Esophagus muscularis mucosa (tissue), 4 donors: Measurements from ENCODE around the gene CKB. TPM values are rescaled to one million over a fixed set of nuclear protein-coding genes. Genes with fewer than 3 reads are reported as not detected.

Experiments
- DNase-seq: peaks from one replicate; pipeline ENCODE4 v3.0.0-alpha.2; 2017; ENCODE audit errors: extremely low spot score
- H3K27ac ChIP-seq, 4 donors: fragments of 200-600 bp; sonication (generic); replicated peaks in 1 of 4; 1 replicate in 3 of 4; 2 replicates in 1 of 4; pipeline ENCODE4 v1.5.1; 2016 to 2019; ENCODE audit warnings: mild to moderate bottlenecking in 1 of 4
- H3K27me3 ChIP-seq, 4 donors: fragments of 200-600 bp; sonication (generic); one replicate each; pipeline versions ENCODE4 v1.5.1 to v1.6.0; 2016 to 2019
- H3K36me3 ChIP-seq, 4 donors: fragments of 200-600 bp; sonication (generic); one replicate each; pipeline ENCODE4 v1.5.1; 2016 to 2019
- H3K4me1 ChIP-seq, 4 donors: fragments of 200-600 bp; sonication (generic); one replicate each; pipeline ENCODE4 v1.5.1; 2016 to 2019
- H3K4me3 ChIP-seq, 4 donors: fragments of 200-600 bp; sonication (generic); 1 replicate in 2 of 4; 2 replicates in 2 of 4; pipeline ENCODE4 v1.5.1; 2016 to 2019; ENCODE audit warnings: mild to moderate bottlenecking in 4 of 4, moderate library complexity in 1 of 4
- H3K9me3 ChIP-seq, 4 donors: fragments of 200-600 bp; sonication (generic); 1 replicate in 3 of 4; 2 replicates in 1 of 4; pipeline ENCODE4 v1.5.1; 2016 to 2019
- CTCF ChIP-seq, 3 experiments: fragments of 200-600 bp in 2 of 3; fragments of 450-650 bp in 1 of 3; sonication (generic) in 2 of 3; IDR thresholded peaks; one replicate each; pipeline ENCODE4 v1.5.1; 2017 to 2019; ENCODE audit warnings: antibody characterized with exemption in 3 of 3, mild to moderate bottlenecking in 2 of 3, moderate library complexity in 1 of 3
- EP300 ChIP-seq: sonication (generic); formaldehyde crosslinking; IDR thresholded peaks from one replicate; pipeline ENCODE4 v1.6.1; 2017; ENCODE audit warnings: antibody characterized with exemption
- POLR2A ChIP-seq: fragments of 450-650 bp; IDR thresholded peaks from one replicate; pipeline ENCODE4 v1.6.1; 2017; ENCODE audit warnings: antibody characterized with exemption, moderate library complexity, mild to moderate bottlenecking, low read depth
- POLR2AphosphoS5 ChIP-seq, 2 donors: sonication (generic); formaldehyde crosslinking; IDR thresholded peaks; one replicate each; pipeline ENCODE4 v1.6.1; 2017; ENCODE audit warnings: antibody characterized with exemption in 2 of 2
- WGBS: methylation state at CpG from one replicate; pipeline ENCODE4 v1.1.5; 2018; 5-methylcytosine and 5-hydroxymethylcytosine counted together
- intact Hi-C: fragments of 100-400 bp; cut with DNase I; formaldehyde crosslinking; loops from one replicate; pipeline ENCODE4 v1.15.1; 2023
- total RNA-seq, 4 donors: library from RNA; depleted of rRNA; stranded (reverse); fragments of >200 nt; gene quantifications; one replicate each; pipeline versions ENCODE4 v1.1.0 to v1.2.1, GENCODE V29; 2016

The CKB gene
- total RNA-seq, 4 donors from 2014 or later: 917 to 1,843 (median 1,284) TPM

- Histone ChIP-seq H3K4me3 (no peak overlapping the region), H3K36me3 (peaks cover 30 to 94% (median 85%) of the 10 kb centered on the region in 4 donors), H3K27me3 (no peaks in the 10 kb centered on the region), H3K27ac (peak overlapping the region; percentile 26 to 54 (median 38)), H3K4me1 (no peaks in the 10 kb centered on the region), H3K9me3 (no peaks in the 10 kb centered on the region)
- intact Hi-C loops: no loop called here
- DNase-seq: no peak
- no peak for TF ChIP-seq CTCF (IDR thresholded peaks at IDR 0.05)
- TF ChIP-seq EP300: no peak
- no peak for TF ChIP-seq POLR2AphosphoS5 (IDR thresholded peaks at IDR 0.05)
- no peak for TF ChIP-seq POLR2A
- 72% methylated on average over 6 of the region's 6 CpGs for WGBS
These were observed 30.3 kb downstream of the CKB start for GRCh38 chr14:103492156-103492925.

- H3K27ac ChIP-seq: peak overlapping the region in 1 of 4 donors; percentile 54
- WGBS: 90% methylated on average over 10 of the region's 10 CpGs
- no peaks in the 10 kb centered on the region for H3K4me1 ChIP-seq
- intact Hi-C loops: no loop called here
- no peak overlapping the region for H3K4me3 ChIP-seq
- no peaks in the 10 kb centered on the region for H3K9me3 ChIP-seq
- no peaks in the 10 kb centered on the region for H3K27me3 ChIP-seq
- no peak for TF ChIP-seq POLR2A
- TF ChIP-seq CTCF (IDR thresholded peaks at IDR 0.05): no peak
- no peak for TF ChIP-seq EP300
- no peak for TF ChIP-seq POLR2AphosphoS5 (IDR thresholded peaks at IDR 0.05)
- H3K36me3 ChIP-seq: peaks cover 31 to 96% (median 87%) of the 10 kb centered on the region in 4 donors
- no peak for DNase-seq
These were observed 30.9 kb downstream of the CKB start for GRCh38 chr14:103491691-103492090.

GRCh38 chr14:103489621-103490020 is 33.0 kb downstream of the CKB start:
- Histone ChIP-seq H3K4me3 (no peak overlapping the region), H3K9me3 (no peaks in the 10 kb centered on the region), H3K4me1 (no peaks in the 10 kb centered on the region), H3K36me3 (peaks cover 23 to 87% (median 74%) of the 10 kb centered on the region in 4 donors), H3K27me3 (no peaks in the 10 kb centered on the region), H3K27ac (no peak overlapping the region)
- intact Hi-C loops: no loop called here
- DNase-seq: no peak
- TF ChIP-seq POLR2A: no peak
- no peak for TF ChIP-seq CTCF (IDR thresholded peaks at IDR 0.05)
- no peak for TF ChIP-seq POLR2AphosphoS5 (IDR thresholded peaks at IDR 0.05)
- no peak for TF ChIP-seq EP300
- WGBS: 72% methylated on average over 1 of the region's 2 CpGs

GRCh38 chr14:103488960-103489359 is 33.7 kb downstream of the CKB start:
- intact Hi-C loops: no loop called here
- WGBS: 89% methylated on average over 2 of the region's 2 CpGs
- H3K4me1 ChIP-seq: peaks cover 0 to 3% (median under 1%) of the 10 kb centered on the region in 4 donors
- H3K36me3 ChIP-seq: peaks cover 22 to 92% (median 71%) of the 10 kb centered on the region in 4 donors
- no peaks in the 10 kb centered on the region for H3K27me3 ChIP-seq
- TF ChIP-seq POLR2AphosphoS5 (IDR thresholded peaks at IDR 0.05): no peak
- no peak for TF ChIP-seq CTCF (IDR thresholded peaks at IDR 0.05)
- no peak for TF ChIP-seq EP300
- TF ChIP-seq POLR2A: no peak
- no peak for DNase-seq
- H3K9me3 ChIP-seq: no peaks in the 10 kb centered on the region
- no peak overlapping the region for H3K27ac ChIP-seq
- no peak overlapping the region for H3K4me3 ChIP-seq
